ENCODE measurements around the gene ATRIP.
"Not testable (repeated sequence)": the region's sequence is repeated elsewhere in the genome, so short reads cannot be mapped to it uniquely, and the experiment has no call there.

The ATRIP gene

GRCh38 chr3:48459773-48460516 is 13.4 kb downstream of the ATRIP start:
- no peak for TF ChIP-seq CTCF (conservative IDR thresholded peaks at IDR 0.05; ENCODE audit: low read length)

GRCh38 chr3:48460517-48460902 is 14.0 kb downstream of the ATRIP start:
- TF ChIP-seq CTCF (conservative IDR thresholded peaks at IDR 0.05; ENCODE audit: low read length), result no peak

More at GRCh38 chr3:48459773-48460516, 13.4 kb downstream of the ATRIP start:
- DNase-seq (ENCODE audit: low read depth), result no peak
- H3K4me3 ChIP-seq (ENCODE audit: low read length), result no peak overlapping the region

GRCh38 chr3:48461767-48462166 is 15.2 kb downstream of the ATRIP start:
- H3K4me3 ChIP-seq (ENCODE audit: low read length); DNase-seq (ENCODE audit: low read depth): not testable (repeated sequence)

More at GRCh38 chr3:48460517-48460902, 14.0 kb downstream of the ATRIP start:
- no peak for DNase-seq (ENCODE audit: low read depth)
- no peak overlapping the region for H3K4me3 ChIP-seq (ENCODE audit: low read length)

GRCh38 chr3:48463703-48464102 is 17.2 kb downstream of the ATRIP start:
- DNase-seq (ENCODE audit: low read depth), result no peak
- H3K4me3 ChIP-seq (ENCODE audit: low read length), result no peak overlapping the region
- no peak for TF ChIP-seq CTCF (conservative IDR thresholded peaks at IDR 0.05; ENCODE audit: low read length)

GRCh38 chr3:48464713-48465221 is 18.2 kb downstream of the ATRIP start:
- no peak overlapping the region for H3K4me3 ChIP-seq (ENCODE audit: low read length)
- TF ChIP-seq CTCF (conservative IDR thresholded peaks at IDR 0.05; ENCODE audit: low read length), result no peak
- DNase-seq (ENCODE audit: low read depth), result no peak

GRCh38 chr3:48465237-48465530 is 18.6 kb downstream of the ATRIP start:
- no peak for DNase-seq (ENCODE audit: low read depth)
- H3K4me3 ChIP-seq (ENCODE audit: low read length), result no peak overlapping the region
- TF ChIP-seq CTCF (conservative IDR thresholded peaks at IDR 0.05; ENCODE audit: low read length), result no peak

GRCh38 chr3:48465531-48466378 is 19.2 kb downstream of the ATRIP start:
- TF ChIP-seq CTCF (conservative IDR thresholded peaks at IDR 0.05; ENCODE audit: low read length), result peak; percentile 75
- peak; percentile 100 for DNase-seq (ENCODE audit: low read depth)
- H3K4me3 ChIP-seq (ENCODE audit: low read length), result peak overlapping the region; percentile 60

All from AG10803 (cell line).